WI38 (cell line): ENCODE results near the gene KRT77.

Experiments used
- H3K4me3 ChIP-seq: 2 replicates; pipeline ENCODE4 v1.5.1; 2011; ENCODE audit warnings: low read depth, mild to moderate bottlenecking, control low read depth, low read length
- TF ChIP-seq, protein P1 (sequence below): IDR thresholded peaks from 2 replicates; pipeline ENCODE4 v1.5.1; 2012; ENCODE audit warnings: low read depth, mild to moderate bottlenecking, control low read depth, low read length

KRT77 gene

DNA sequence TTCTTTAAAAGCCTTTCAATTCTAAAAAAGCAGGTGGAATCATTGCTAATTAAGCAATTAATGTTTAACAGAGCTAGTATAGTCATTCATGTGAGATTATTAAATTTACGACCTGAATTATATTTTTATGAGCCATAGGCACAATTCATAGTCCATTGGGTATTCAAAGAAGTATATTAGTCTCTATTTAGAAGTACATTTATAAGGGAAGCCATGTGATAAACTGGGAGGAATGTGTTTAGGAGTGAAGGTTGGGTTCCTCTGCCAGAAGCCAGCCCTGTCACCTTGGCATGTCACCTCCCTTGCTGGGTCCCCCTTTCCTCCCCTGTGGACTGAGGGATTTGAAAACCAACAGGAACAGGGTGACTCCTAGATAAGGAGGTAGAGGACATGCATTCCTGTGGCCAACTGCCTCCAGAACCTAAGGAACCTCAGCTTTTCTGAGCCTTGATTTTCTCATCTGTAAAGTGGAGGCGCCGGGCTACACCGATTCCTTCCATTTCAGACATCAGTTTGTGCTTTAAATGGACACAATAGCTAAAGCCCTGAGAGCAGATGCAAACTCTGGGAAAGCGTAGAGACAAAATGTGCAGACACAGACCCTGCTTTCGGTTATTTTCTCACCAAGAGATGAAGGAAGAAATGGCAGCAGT is 45.9 kb downstream of the KRT77 start:
- H3K4me3 ChIP-seq: no peak overlapping the region
- TF ChIP-seq, protein P1, sequence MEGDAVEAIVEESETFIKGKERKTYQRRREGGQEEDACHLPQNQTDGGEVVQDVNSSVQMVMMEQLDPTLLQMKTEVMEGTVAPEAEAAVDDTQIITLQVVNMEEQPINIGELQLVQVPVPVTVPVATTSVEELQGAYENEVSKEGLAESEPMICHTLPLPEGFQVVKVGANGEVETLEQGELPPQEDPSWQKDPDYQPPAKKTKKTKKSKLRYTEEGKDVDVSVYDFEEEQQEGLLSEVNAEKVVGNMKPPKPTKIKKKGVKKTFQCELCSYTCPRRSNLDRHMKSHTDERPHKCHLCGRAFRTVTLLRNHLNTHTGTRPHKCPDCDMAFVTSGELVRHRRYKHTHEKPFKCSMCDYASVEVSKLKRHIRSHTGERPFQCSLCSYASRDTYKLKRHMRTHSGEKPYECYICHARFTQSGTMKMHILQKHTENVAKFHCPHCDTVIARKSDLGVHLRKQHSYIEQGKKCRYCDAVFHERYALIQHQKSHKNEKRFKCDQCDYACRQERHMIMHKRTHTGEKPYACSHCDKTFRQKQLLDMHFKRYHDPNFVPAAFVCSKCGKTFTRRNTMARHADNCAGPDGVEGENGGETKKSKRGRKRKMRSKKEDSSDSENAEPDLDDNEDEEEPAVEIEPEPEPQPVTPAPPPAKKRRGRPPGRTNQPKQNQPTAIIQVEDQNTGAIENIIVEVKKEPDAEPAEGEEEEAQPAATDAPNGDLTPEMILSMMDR: no peak

DNA sequence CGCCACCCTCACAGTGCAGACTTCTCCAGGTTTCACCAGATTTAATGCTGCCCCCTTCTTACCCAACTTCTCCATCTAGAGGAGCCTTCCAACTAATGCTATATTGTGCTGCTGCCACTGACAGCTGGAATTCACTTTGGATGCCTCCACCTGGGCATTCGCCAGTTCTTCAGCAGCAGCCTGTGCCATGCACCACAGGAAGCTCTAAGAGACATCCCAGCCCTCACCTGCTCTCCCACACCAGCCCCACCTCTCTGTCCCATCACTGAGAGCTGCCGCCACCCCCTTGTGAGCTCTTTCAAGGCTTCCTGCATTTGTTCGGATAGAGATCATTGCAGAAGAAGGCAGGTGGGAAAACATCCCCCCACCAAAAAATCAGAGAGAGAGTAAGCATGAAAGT is 46.7 kb downstream of the KRT77 start:
- TF ChIP-seq, protein P1: no peak
- no peak overlapping the region for H3K4me3 ChIP-seq

DNA sequence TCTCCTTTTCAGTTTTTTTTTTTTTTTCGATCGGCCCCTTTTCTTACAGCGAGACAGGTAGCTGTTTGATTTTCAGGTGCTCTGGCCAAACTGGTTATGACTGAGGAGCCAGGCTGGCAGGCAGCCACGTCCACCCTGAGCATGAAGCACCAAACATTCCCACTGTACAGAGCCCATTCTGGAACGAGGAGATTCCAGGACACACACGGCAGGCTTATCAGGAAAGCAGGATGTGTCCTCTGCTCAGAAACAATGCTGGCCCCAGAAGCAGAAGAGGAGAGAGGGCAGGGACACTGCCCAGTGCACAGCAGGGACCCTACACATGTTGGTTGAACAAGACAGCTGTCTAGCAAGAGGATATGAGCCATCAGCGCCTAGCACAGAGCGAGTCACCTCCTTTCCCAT is 47.6 kb downstream of the KRT77 start:
- TF ChIP-seq, protein P1: no peak
- H3K4me3 ChIP-seq: no peak overlapping the region

DNA sequence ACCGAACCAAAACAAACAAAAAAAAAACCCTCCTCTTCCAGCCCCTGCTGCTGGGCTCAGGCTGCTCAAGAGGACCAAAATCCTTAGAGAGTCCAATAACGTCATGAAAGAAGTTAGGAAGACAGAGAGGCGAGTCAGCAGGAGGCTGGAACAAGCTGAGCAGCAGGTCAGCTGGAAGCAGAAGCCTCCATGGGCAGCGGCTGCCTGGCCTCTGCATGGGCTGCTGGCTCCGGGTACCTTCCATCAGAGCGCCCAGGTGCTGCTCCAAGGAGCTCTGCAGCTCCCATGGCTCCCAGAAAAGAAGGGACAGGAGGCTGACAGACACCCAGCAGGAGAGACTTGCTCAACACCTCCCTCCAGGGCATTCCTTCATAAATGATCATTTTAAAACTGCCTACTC is 48.1 kb downstream of the KRT77 start:
- TF ChIP-seq, protein P1: no peak
- no peak overlapping the region for H3K4me3 ChIP-seq

DNA sequence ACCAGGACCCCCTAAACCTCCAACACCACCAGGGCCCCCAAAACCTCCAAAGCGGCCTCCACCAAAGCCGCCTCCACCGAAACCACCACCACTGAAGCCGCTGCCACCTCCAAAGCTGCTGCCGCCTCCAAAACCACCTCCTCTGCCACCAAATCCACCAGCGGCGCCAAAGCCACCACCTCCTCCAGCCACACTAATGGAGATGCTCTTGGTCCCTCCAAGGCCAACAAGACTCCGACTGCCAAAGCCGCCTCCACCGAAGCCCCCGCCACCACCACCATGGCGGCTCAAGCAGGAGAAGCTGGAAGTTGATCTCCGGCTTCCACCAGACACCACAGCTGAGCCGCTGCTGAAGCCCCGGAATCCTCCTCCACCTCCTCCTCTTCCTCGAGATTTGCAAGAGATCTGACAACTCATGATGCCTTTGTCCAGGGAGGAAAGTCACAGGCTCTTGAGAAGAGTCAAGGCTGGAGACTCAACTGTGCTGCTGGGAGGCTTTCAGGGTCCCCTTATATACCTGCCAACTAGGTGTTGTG is 51.5 kb downstream of the KRT77 start, which contains the start of gene KRT2:
Gene KRT2 (minus strand): TSS at position 486 of the 536 bp plus-strand sequence. CDS start 69 bp downstream, at position 417.
- TF ChIP-seq, protein P1: no peak
- no peak within 1 kb of the TSS for H3K4me3 ChIP-seq

DNA sequence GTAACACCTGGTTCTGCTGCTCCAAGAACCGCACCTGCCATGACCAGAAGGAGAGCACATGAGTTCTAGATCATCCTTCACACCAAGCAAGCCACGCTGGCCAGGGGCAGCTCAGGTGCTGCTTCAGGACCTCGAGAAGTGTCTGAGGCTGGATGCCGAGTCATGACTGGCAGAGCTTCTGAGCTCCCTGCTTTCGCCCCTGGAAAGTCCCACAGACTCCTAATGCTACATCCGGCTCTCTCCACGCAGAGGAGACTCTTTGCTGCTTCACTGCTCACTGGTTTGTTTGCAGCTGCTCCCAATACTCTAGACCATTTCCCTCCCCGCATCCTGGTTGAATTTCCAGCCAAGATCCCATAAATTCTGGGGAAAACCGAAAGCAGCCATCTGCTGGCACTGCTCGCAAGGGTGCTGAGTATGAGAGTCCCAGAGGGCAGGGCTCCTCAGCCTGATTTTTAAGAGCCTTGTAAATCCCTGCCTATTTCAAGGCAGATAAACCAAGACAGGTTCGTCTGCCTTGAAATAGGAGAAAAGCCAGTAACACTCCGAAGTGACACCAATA is 52.7 kb downstream of the KRT77 start:
- H3K4me3 ChIP-seq: no peak overlapping the region
- TF ChIP-seq, protein P1: no peak

DNA sequence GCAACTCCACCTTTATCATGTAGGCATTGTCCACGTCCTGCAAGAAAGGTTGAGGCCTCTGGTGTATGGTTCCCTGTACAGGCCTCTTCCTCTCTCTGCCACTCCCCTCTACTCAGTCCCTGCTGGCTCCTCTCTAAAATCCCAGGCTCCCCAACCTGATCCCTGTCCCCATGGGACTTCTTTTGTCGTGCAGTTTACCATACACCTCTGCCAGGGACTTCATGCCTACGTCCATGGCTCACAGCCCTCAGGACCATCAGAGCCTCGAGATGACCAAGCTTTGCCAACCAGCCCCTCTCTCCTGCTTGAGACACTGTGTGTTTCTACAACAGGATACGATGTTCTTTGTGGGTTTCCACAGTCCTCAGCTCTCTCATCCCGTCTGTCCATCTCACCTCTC is 54.3 kb downstream of the KRT77 start:
- no peak overlapping the region for H3K4me3 ChIP-seq
- TF ChIP-seq, protein P1: no peak
